NCI-H2171 treated with DMSO at 0.1 percent for 48 hours (cell line): ENCODE data around the gene ARL4D.
A peak's percentile ranks its signal among the peaks of the same experiment; 100 is the strongest.
"Not testable (repeated sequence)": the region's sequence is repeated elsewhere in the genome, so short reads cannot be mapped to it uniquely, and the experiment has no call there.

Experiments
- DNase-seq: peaks from one replicate; lab custom pipeline; 2025; lab: John Stamatoyannopoulos, UW

The ARL4D gene

GRCh38 chr17:43398724-43399595 lies at the start of gene ARL4D:
Gene ARL4D (plus strand): TSS chr17:43398993. CDS start chr17:43399733, 740 bp downstream.
- peak; percentile 81 for DNase-seq

- no peak for DNase-seq
Observed at GRCh38 chr17:43349142-43349541, 49.7 kb upstream of the ARL4D start.

- DNase-seq: no peak
Observed at GRCh38 chr17:43350888-43351361, 47.9 kb upstream of the ARL4D start.

GRCh38 chr17:43351691-43352090 lies 47.1 kb upstream of the ARL4D start:
- DNase-seq: no peak

GRCh38 chr17:43352579-43353331 lies 46.0 kb upstream of the ARL4D start:
- no peak for DNase-seq

- DNase-seq: peak; percentile 87
Observed at GRCh38 chr17:43353393-43353792, 45.4 kb upstream of the ARL4D start.

- DNase-seq: peak; percentile 14
Observed at GRCh38 chr17:43354371-43354770, 44.4 kb upstream of the ARL4D start.

GRCh38 chr17:43356450-43356849 lies 42.3 kb upstream of the ARL4D start:
- no peak for DNase-seq

- no peak for DNase-seq
Observed at GRCh38 chr17:43356999-43357398, 41.8 kb upstream of the ARL4D start.

- DNase-seq: no peak
Observed at GRCh38 chr17:43359469-43360110, 39.2 kb upstream of the ARL4D start.

- DNase-seq: peak; percentile 81
Observed at GRCh38 chr17:43360376-43360738, 38.4 kb upstream of the ARL4D start.

GRCh38 chr17:43360739-43361505 lies 37.9 kb upstream of the ARL4D start:
- DNase-seq: peak; percentile 99

- DNase-seq: no peak
Observed at GRCh38 chr17:43363181-43363925, 35.4 kb upstream of the ARL4D start.

GRCh38 chr17:43363926-43364285 lies 34.9 kb upstream of the ARL4D start:
- no peak for DNase-seq

- DNase-seq: no peak
Observed at GRCh38 chr17:43365356-43365755, 33.4 kb upstream of the ARL4D start.

GRCh38 chr17:43365921-43366320 lies 32.9 kb upstream of the ARL4D start:
- not testable (repeated sequence) for DNase-seq

- DNase-seq: no peak
Observed at GRCh38 chr17:43366891-43367736, 31.7 kb upstream of the ARL4D start.

- peak; percentile 94 for DNase-seq
Observed at GRCh38 chr17:43367737-43368242, 31.0 kb upstream of the ARL4D start.

- DNase-seq: peak; percentile 93
Observed at GRCh38 chr17:43368740-43369506, 29.9 kb upstream of the ARL4D start.
